A673 (cell line): ENCODE data around the gene TRIM50. TPM values are rescaled to one million over a fixed set of nuclear protein-coding genes. Genes with fewer than 3 reads are reported as not detected.
"Not testable (repeated sequence)": the region's sequence is repeated elsewhere in the genome, so short reads cannot be mapped to it uniquely, and the experiment has no call there.

Experiments used
- Bru-seq: library from RNA; stranded (reverse); fragments of 400-500 nt; gene quantifications from one replicate; lab custom pipeline; 2021; lab: Mats Ljungman, UMichigan
- BruChase-seq, 2 experiments: library from RNA; stranded (reverse); fragments of 400-500 nt; gene quantifications; one replicate each; lab custom pipeline; 2021; lab: Mats Ljungman, UMichigan
- BruUV-seq: library from RNA; stranded (reverse); fragments of 400-500 nt; replicated peaks from 2 replicates; lab custom pipeline; 2021; lab: Mats Ljungman, UMichigan
- CTCF ChIA-PET: fragments of 300-600 bp; sonication (Branson Sonifier 250); formaldehyde crosslinking; loops from one replicate; lab custom pipeline; 2022; ENCODE audit warnings: antibody characterized with exemption; lab: Charles Lee
- POLR2A ChIA-PET: fragments of 300-600 bp; sonication (Branson Sonifier 250); formaldehyde crosslinking; loops from one replicate; lab custom pipeline; 2022; ENCODE audit warnings: antibody characterized with exemption; ENCODE audit not compliant: low non-redundant PET; lab: Charles Lee
- DNase-seq: peaks from one replicate; pipeline ENCODE4 v3.0.0-alpha.2; 2015; ENCODE audit warnings: low spot score
- H3K27ac ChIP-seq: fragments of 200-600 bp; sonication (generic); 2 replicates; pipeline ENCODE4 v1.5.1; 2016; ENCODE audit warnings: mixed run types, low read depth, mild to moderate bottlenecking, mixed read lengths, antibody characterized with exemption, low read length; ENCODE audit not compliant: poor library complexity, severe bottlenecking
- H3K27me3 ChIP-seq: fragments of 200-600 bp; sonication (generic); replicated peaks from 2 replicates; pipeline ENCODE4 v1.6.1; 2017; ENCODE audit warnings: mixed run types, low read depth, mild to moderate bottlenecking, mixed read lengths, antibody characterized with exemption, low read length; ENCODE audit not compliant: insufficient read depth, poor library complexity
- H3K36me3 ChIP-seq: fragments of 200-600 bp; sonication (generic); 2 replicates; pipeline ENCODE4 v1.6.1; 2016; ENCODE audit warnings: mixed run types, mild to moderate bottlenecking, mixed read lengths, antibody characterized with exemption, low read length; ENCODE audit not compliant: insufficient read depth, poor library complexity, severe bottlenecking
- H3K4me1 ChIP-seq: fragments of 200-600 bp; sonication (generic); 2 replicates; pipeline ENCODE4 v1.6.1; 2017; ENCODE audit warnings: mixed run types, mild to moderate bottlenecking, mixed read lengths, antibody characterized with exemption, low read length; ENCODE audit not compliant: insufficient read depth, poor library complexity, severe bottlenecking
- H3K4me3 ChIP-seq: fragments of 200-600 bp; sonication (generic); 2 replicates; pipeline ENCODE4 v1.5.1; 2016; ENCODE audit warnings: low read depth, mixed run types, mild to moderate bottlenecking, mixed read lengths, low read length; ENCODE audit not compliant: poor library complexity, severe bottlenecking
- H3K9me3 ChIP-seq: fragments of 200-600 bp; sonication (generic); 2 replicates; pipeline ENCODE4 v1.6.1; 2016; ENCODE audit warnings: mixed run types, low read depth, mild to moderate bottlenecking, mixed read lengths, antibody characterized with exemption, low read length; ENCODE audit not compliant: poor library complexity, severe bottlenecking
- EZH2 ChIP-seq: fragments of 200-600 bp; sonication (generic); IDR thresholded peaks from 2 replicates; pipeline ENCODE4 v1.6.1; 2017; ENCODE audit warnings: borderline replicate concordance, low read depth, mild to moderate bottlenecking, mixed read lengths, antibody characterized with exemption, low read length; ENCODE audit not compliant: poor library complexity, severe bottlenecking
- intact Hi-C: fragments of 100-400 bp; cut with micrococcal nuclease; formaldehyde crosslinking; loops from one replicate; pipeline ENCODE4 v1.10.0; 2022; ENCODE audit not compliant: unreplicated experiment
- long read RNA-seq: library from polyadenylated mRNA; stranded (forward); transcript quantifications from one replicate; pipeline ENCODE4 v2.0.0, GENCODE V29; 2022
- total RNA-seq: library from RNA; stranded (reverse); gene quantifications from 2 replicates; pipeline ENCODE4 v1.2.3, GENCODE V29; 2021
- TF ChIP-seq, protein P1 (sequence below): fragments of 300-800, 200-600 bp; sonication (generic); conservative IDR thresholded peaks from 2 replicates; pipeline ENCODE4 v1.5.1; 2017; ENCODE audit warnings: low read depth, mild to moderate bottlenecking, antibody characterized with exemption, low read length, moderate library complexity, mixed read lengths

The TRIM50 gene
- not detected in 2 replicates for total RNA-seq
- Bru-seq, nascent RNA = not detected
- percentile 3 among the genes with signal in this experiment for BruChase-seq, experiment 1, labeled RNA remaining after a 2-hour chase
- BruChase-seq, experiment 2, labeled RNA remaining after a 6-hour chase = percentile 12 among the genes with signal in this experiment
- long read RNA-seq = 0 reads

DNA sequence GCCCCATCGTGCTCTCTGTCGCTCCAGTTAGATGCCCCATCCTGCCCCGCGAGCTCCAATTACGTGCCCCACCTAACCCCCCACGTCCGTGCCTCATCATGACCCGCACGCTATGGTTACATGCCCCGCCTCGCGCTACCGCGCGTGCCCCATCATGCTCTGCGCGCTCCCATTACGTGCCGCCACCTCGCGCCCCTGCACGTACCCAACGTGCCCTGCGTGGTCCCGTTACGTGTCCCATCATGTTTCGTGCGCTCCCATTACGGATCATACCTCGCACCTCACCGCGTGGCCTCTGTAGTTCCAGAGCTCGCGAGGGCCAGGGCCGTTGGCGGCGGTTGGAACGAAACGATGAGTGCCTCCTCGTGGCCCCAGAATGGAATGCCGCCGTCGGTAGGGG, at the start of gene TRIM50, which contains the start of gene FKBP6:
Gene TRIM50 (minus strand): TSS at position 161 of the 400 bp plus-strand sequence. CDS start 3,295 bp downstream, outside the sequence.
Gene FKBP6 (plus strand): TSS at position 240 of the 400 bp plus-strand sequence. CDS start 268 bp downstream, outside the sequence.
- H3K36me3 ChIP-seq, POLR2A ChIA-PET, intact Hi-C loops, H3K27ac ChIP-seq, BruUV-seq, H3K27me3 ChIP-seq, H3K4me3 ChIP-seq, H3K9me3 ChIP-seq, CTCF ChIA-PET, H3K4me1 ChIP-seq, DNase-seq: not testable (repeated sequence)

DNA sequence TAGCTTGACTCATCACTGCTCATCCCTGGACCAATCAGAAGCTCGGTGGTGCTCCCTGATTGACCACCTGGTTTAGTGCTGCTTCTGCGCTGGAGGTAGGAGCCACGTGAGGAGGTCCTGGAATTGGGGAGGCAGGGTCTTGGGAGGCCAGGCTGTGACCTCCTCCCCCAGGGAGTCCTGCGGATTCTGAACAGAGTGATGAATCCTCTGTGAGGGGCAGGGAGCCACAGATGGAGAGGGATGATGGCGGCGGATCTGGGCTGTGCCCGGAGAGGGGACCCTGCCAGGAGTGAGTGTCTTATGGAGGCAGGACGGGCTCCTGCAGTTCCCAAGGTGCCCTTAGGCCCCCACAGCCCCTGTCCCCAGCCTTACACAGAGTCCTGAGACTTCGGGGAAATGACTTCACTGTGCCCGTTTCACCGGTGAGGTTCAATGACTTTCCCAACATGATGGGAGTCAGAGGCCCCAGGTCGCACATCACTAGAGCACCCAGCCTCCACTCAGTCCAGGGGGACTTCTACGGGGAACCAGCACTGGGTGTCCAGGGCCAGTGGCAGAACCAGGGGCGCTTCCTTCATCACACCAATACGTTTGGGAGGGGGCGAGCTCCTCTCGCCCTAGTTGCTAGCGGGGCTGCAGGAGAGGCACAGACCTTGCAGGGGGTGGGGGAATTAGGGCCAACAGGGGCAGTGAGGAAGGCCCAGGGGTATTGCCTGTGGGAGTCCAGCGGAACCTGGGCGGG, 49.0 kb upstream of the TRIM50 start:
- no peak overlapping the region for H3K27ac ChIP-seq
- no peaks in the 10 kb centered on the region for H3K36me3 ChIP-seq
- H3K4me3 ChIP-seq = no peak overlapping the region
- H3K27me3 ChIP-seq = peaks cover 23% of the 10 kb centered on the region
- peak; percentile 32 for TF ChIP-seq EZH2
- TF ChIP-seq, protein P1, sequence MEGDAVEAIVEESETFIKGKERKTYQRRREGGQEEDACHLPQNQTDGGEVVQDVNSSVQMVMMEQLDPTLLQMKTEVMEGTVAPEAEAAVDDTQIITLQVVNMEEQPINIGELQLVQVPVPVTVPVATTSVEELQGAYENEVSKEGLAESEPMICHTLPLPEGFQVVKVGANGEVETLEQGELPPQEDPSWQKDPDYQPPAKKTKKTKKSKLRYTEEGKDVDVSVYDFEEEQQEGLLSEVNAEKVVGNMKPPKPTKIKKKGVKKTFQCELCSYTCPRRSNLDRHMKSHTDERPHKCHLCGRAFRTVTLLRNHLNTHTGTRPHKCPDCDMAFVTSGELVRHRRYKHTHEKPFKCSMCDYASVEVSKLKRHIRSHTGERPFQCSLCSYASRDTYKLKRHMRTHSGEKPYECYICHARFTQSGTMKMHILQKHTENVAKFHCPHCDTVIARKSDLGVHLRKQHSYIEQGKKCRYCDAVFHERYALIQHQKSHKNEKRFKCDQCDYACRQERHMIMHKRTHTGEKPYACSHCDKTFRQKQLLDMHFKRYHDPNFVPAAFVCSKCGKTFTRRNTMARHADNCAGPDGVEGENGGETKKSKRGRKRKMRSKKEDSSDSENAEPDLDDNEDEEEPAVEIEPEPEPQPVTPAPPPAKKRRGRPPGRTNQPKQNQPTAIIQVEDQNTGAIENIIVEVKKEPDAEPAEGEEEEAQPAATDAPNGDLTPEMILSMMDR = no peak
- no peak for DNase-seq
- no peaks in the 10 kb centered on the region for H3K9me3 ChIP-seq
- POLR2A ChIA-PET = no interaction called here
- CTCF ChIA-PET = no interaction called here
- BruUV-seq = no TSS peak
- no peaks in the 10 kb centered on the region for H3K4me1 ChIP-seq
- intact Hi-C loops = no loop called here

DNA sequence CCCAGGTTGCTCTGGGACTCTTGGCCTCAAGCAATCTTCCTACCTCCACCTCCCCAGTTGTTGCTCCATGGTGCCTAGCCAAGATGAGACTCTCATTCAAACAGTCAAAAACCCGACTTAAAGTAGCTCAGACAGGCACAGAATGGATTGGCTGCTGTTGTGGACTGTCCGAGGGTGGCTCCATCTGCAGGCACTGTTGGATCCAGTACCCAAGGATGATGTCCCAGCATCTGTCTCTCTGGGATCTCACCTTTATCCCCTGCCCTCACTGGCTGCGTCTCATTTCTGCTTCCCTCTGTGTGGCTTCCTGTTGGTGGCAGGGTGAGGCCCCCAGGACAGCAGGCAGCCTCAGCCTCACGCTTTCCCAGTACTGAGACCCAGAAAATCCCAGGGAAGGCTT, 48.4 kb upstream of the TRIM50 start:
- peaks cover 19% of the 10 kb centered on the region for H3K27me3 ChIP-seq
- H3K4me1 ChIP-seq, intact Hi-C loops, H3K4me3 ChIP-seq, H3K36me3 ChIP-seq, BruUV-seq, POLR2A ChIA-PET, DNase-seq, H3K9me3 ChIP-seq, H3K27ac ChIP-seq, CTCF ChIA-PET: not testable (repeated sequence)

DNA sequence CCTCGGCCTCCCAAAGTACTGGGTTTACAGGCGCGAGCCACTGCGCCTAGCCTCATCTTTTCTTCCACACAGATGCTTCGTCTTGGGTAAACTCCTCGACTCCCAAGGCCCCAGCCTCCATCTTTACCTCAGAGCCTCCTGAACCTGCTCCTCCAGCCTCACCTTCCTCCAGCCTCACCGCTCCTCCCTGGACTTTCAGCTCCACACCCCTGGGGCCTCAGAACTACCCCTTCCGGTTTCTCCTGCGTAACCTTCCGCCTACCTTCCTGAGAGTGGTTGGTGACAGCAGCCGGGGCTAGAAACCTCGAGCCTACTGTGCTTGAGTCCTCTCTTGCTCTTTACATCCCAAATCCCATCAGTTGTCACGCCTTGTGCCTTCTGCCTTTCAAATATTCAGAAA, 45.9 kb upstream of the TRIM50 start:
- no peak for DNase-seq
- H3K4me1 ChIP-seq = no peaks in the 10 kb centered on the region
- H3K27ac ChIP-seq = no peak overlapping the region
- BruUV-seq = no TSS peak
- no peaks in the 10 kb centered on the region for H3K9me3 ChIP-seq
- H3K36me3 ChIP-seq = no peaks in the 10 kb centered on the region
- POLR2A ChIA-PET = no interaction called here
- intact Hi-C loops = no loop called here
- H3K27me3 ChIP-seq = peaks cover 17% of the 10 kb centered on the region
- CTCF ChIA-PET = no interaction called here
- TF ChIP-seq EZH2 = no peak
- TF ChIP-seq, protein P1 = no peak
- H3K4me3 ChIP-seq = no peak overlapping the region
